SK-N-MC (cell line): ENCODE data around the gene NPRL2.

Experiments
- EZH2 ChIP-seq: fragments of 200-600 bp; sonication (generic); IDR thresholded peaks from one replicate; pipeline ENCODE4 v1.6.1; 2017; ENCODE audit warnings: antibody characterized with exemption
- FOXP2 ChIP-seq: optimal IDR thresholded peaks from 2 replicates; pipeline ENCODE3; 2011; ENCODE audit warnings: mild to moderate bottlenecking, moderate library complexity; ENCODE audit not compliant: insufficient read depth; ENCODE audit errors: extremely low read length, control extremely low read depth
- POLR2AphosphoS5 ChIP-seq: IDR thresholded peaks from 2 replicates; pipeline ENCODE4 v1.6.1; 2012; ENCODE audit warnings: mild to moderate bottlenecking, low read depth, low read length, borderline replicate concordance

- TF ChIP-seq EZH2, result no peak
- no peak for TF ChIP-seq POLR2AphosphoS5
- TF ChIP-seq FOXP2, result no peak
Observed at GRCh38 chr3:50316657-50317242, 33.8 kb downstream of the NPRL2 start.
